Heart right ventricle (tissue), 16 donors: ENCODE results near the gene SF3B2. TPM values are rescaled to one million over a fixed set of nuclear protein-coding genes. Genes with fewer than 3 reads are reported as not detected.
A peak's percentile ranks its signal among the peaks of the same experiment; 100 is the strongest.
"Not testable (repeated sequence)": the region's sequence is repeated elsewhere in the genome, so short reads cannot be mapped to it uniquely, and the experiment has no call there.

Experiments used
- ATAC-seq, 8 donors: fragments of 200-7000 bp; cut with Tn5 transposase; one replicate each; pipeline ENCODE4 v1.9.1; 2020; ENCODE audit warnings: mild to moderate bottlenecking in 8 of 8, moderate library complexity in 8 of 8, moderate number of reproducible peaks in 1 of 8
- DNase-seq, 2 donors: peaks; one replicate each; pipeline ENCODE4 v3.0.0-alpha.2; 2020
- H3K27ac ChIP-seq, 10 donors: fragments of 200-600 bp; sonication (generic) in 2 of 10; one replicate each; pipeline versions ENCODE4 v1.5.0 to v1.8.0; 2020 to 2022; ENCODE audit warnings: mild to moderate bottlenecking in 3 of 10
- H3K27me3 ChIP-seq, 7 donors: fragments of 200-600 bp; one replicate each; pipeline ENCODE4 v1.8.0; 2021 to 2022; ENCODE audit warnings: mild to moderate bottlenecking in 2 of 7
- H3K36me3 ChIP-seq, 9 donors: fragments of 200-600 bp; sonication (generic) in 1 of 9; one replicate each; pipeline versions ENCODE4 v1.5.0 to v1.8.0; 2020 to 2022; ENCODE audit warnings: mild to moderate bottlenecking in 2 of 9
- H3K4me1 ChIP-seq, 9 donors: fragments of 200-600 bp; sonication (generic) in 1 of 9; one replicate each; pipeline versions ENCODE4 v1.5.0 to v1.8.0; 2020 to 2022; ENCODE audit warnings: mild to moderate bottlenecking in 4 of 9
- H3K4me3 ChIP-seq, 10 donors: fragments of 200-600 bp; sonication (generic) in 2 of 10; one replicate each; pipeline versions ENCODE4 v1.5.0 to v1.8.0; 2020 to 2022; ENCODE audit warnings: mild to moderate bottlenecking in 7 of 10, moderate library complexity in 2 of 10
- H3K9me3 ChIP-seq, 11 donors: fragments of 200-600 bp in 10 of 11; sonication (generic) in 2 of 11; one replicate each; pipeline versions ENCODE4 v1.5.0 to v1.8.0; 2013 to 2022; ENCODE audit warnings: mild to moderate bottlenecking in 2 of 11, control low read depth in 1 of 11, moderate library complexity in 1 of 11
- WGBS, 2 donors: extraction: QIAGEN DNeasy Blood & Tissue Kit; methylation state at CpG; one replicate each; pipeline ENCODE4 v1.1.7; 2013; ENCODE audit warnings: inconsistent platforms in 1 of 2; 5-methylcytosine and 5-hydroxymethylcytosine counted together
- intact Hi-C, 10 donors: fragments of 100-400 bp; cut with DNase I; formaldehyde crosslinking; loops; one replicate each; pipeline versions ENCODE4 v1.11.1 to v1.14.2; 2022
- polyA plus RNA-seq, 2 donors: library from polyadenylated mRNA; stranded (reverse); fragments of 200-250 nt; gene quantifications; one replicate each; pipeline ENCODE4 v1.2.3, GENCODE V29; 2013
- total RNA-seq, 10 donors: library from RNA; stranded (reverse); fragmentation: NEBNext Ultra II Directional in 3 of 10; extraction: Animal tissue kit (Norgen Biotek cat#: 25700) in 3 of 10; gene quantifications; one replicate each; pipeline versions ENCODE4 v1.2.1 to v1.2.4, GENCODE V29; 2021 to 2023
- TF ChIP-seq, protein P1 (sequence below), 9 donors: fragments of 200-600 bp; sonication (generic) in 2 of 9; IDR thresholded peaks; one replicate each; pipeline versions ENCODE4 v1.5.0 to v1.8.0; 2021 to 2022; ENCODE audit warnings: antibody characterized with exemption in 9 of 9, mild to moderate bottlenecking in 5 of 9, moderate library complexity in 1 of 9
- donor health status: Arrhythmogenic right ventricular cardiomyopathy.
- donor health status: ischemic (EF 13 %, LVEDD 7.1; RV severe dilation, severe dysfunction).
- donor health status: healthy with polysubstance abuse.
- donor health status: DM: no; HTN: yes; CAD: no.
- donor health status: DM: no; HTN: no; CAD: no.
- donor health status: ischemic (EF 25% LVEDD 6.9; RV normal size, moderate dysfunction).
- donor health status: ischemic (EF 25% LVEDD 5.7; RV mildly dilated, moderate dysfunction).
- donor health status: healthy.
- donor health status: DM: yes; HTN: yes; CAD: no.
- donor health status: Ischemic cardiomyopathy.
- donor health status: ischemic (EF 35%, LVEDD 5.7; RV mildly dilated, moderate dysfunction).
- donor health status: nonischemic (EF 11% LVEDD 7.7; RV severe dilation, severe dysfunction).
- donor health status: DM: yes; HTN: yes; CAD: no.
- donor health status: PGD.
- donor health status: ischemic (EF 29% LVEDD 5.4; RV normal size, mild dysfunction).
- donor health status: nonischemic (EF 23%, LVEDD 6.1; RV moderate dilation, normal function).

Gene SF3B2
- total and polyA plus RNA-seq, 12 donors = 46.5 to 94.9 (median 72.7) TPM

DNA sequence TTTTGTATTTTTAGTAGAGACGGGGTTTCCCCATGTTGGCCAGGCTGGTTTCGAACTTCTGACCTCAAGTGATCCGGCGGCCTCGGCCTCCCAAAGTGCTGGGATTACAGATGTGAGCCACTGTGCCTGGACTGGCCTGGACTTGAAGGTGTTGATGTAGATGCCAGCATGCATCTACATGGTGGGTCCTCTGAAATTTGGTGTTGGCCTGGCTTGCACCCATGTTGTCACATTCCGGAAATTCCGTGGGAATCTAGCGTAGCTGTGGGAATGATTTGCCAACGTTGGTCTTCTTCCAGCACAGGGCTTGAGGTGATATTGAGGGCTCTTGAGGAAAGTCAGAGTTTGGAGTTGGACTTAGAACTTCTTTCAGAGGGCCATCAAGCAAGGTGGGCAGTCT lies 24.4 kb downstream of the SF3B2 start:
- peaks cover 0 to 57% (median 0%) of the 10 kb centered on the region in 9 donors for H3K36me3 ChIP-seq
- intact Hi-C loops = loop anchor here in 3 of 10 donors (10.0 kb wide), 2 partner anchors 48 to 58 kb away; no protein-coding TSS in a partner anchor
- peaks cover 4 to 47% (median 28%) of the 10 kb centered on the region in 9 donors for H3K4me1 ChIP-seq
- no peaks in the 10 kb centered on the region for H3K27me3 ChIP-seq
- ATAC-seq (peak in 4 of 8 donors; percentile 8 to 39 (median 19)), DNase-seq (no peak)
- H3K4me3 ChIP-seq = no peak overlapping the region
- peak overlapping the region in 4 of 10 donors; percentile 14 to 61 (median 52) for H3K27ac ChIP-seq
- no peaks in the 10 kb centered on the region for H3K9me3 ChIP-seq
- TF ChIP-seq, protein P1, sequence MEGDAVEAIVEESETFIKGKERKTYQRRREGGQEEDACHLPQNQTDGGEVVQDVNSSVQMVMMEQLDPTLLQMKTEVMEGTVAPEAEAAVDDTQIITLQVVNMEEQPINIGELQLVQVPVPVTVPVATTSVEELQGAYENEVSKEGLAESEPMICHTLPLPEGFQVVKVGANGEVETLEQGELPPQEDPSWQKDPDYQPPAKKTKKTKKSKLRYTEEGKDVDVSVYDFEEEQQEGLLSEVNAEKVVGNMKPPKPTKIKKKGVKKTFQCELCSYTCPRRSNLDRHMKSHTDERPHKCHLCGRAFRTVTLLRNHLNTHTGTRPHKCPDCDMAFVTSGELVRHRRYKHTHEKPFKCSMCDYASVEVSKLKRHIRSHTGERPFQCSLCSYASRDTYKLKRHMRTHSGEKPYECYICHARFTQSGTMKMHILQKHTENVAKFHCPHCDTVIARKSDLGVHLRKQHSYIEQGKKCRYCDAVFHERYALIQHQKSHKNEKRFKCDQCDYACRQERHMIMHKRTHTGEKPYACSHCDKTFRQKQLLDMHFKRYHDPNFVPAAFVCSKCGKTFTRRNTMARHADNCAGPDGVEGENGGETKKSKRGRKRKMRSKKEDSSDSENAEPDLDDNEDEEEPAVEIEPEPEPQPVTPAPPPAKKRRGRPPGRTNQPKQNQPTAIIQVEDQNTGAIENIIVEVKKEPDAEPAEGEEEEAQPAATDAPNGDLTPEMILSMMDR (IDR thresholded peaks at IDR 0.05) = no peak
- 77 to 80% methylated on average over 9 of the region's 9 CpGs for WGBS, 2 donors

DNA sequence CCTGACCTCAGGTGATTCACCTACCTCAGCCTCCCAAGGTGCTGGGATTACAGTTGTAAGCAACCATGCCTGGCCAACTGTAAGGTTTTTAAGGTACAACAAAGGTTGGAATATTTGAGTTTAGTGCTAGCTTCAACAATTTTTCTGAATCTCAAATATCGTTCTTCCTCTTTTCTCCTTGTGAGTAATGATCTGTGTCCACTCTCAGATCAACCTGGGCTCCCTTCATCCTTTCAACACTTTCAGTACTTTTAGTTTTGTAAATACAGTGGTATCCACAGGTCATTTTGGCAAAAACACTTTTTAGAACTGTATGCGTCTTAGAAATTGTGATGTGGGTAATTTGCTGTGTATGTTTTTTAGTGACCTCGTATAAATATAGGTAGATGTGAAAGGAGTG lies 25.8 kb downstream of the SF3B2 start:
- intact Hi-C loops = loop anchor here in 3 of 10 donors (10.0 kb wide), 2 partner anchors 47 to 57 kb away; no protein-coding TSS in a partner anchor

DNA sequence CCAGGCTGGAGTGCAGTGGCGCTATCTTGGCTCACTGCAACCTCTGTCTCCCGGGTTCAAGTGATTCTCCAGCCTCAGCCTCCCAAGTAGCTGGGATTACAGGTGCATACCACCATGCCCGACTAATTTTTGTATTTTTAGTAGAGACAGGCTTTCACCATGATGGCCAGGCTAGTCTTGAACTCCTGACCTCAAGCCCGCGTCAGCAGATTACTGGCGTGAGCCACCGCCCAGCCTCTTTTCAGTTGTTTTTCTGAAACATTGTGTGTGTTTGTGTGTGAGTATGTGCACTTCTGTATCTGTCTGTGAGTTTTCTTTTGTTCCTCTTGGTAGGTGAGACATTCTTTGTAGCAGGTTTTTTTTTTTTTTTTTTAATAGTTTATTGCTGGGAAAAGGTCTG lies 26.8 kb downstream of the SF3B2 start:
- ATAC-seq, DNase-seq, H3K27ac ChIP-seq, H3K27me3 ChIP-seq, H3K9me3 ChIP-seq, H3K4me3 ChIP-seq: not testable (repeated sequence)
- 88 to 95% methylated on average over 7 of the region's 7 CpGs for WGBS, 2 donors
- peaks cover 0 to 43% (median 0%) of the 10 kb centered on the region in 9 donors for H3K36me3 ChIP-seq
- intact Hi-C loops = loop anchor here in 3 of 10 donors (10.0 kb wide), 2 partner anchors 46 to 56 kb away; no protein-coding TSS in a partner anchor
- peaks cover 11 to 58% (median 43%) of the 10 kb centered on the region in 9 donors for H3K4me1 ChIP-seq

More for the DNA sequence above, 25.8 kb downstream of the SF3B2 start:
- no peaks in the 10 kb centered on the region for H3K27me3 ChIP-seq
- no peaks in the 10 kb centered on the region for H3K9me3 ChIP-seq
- 89 to 95% methylated on average over 3 of the region's 3 CpGs for WGBS, 2 donors
- H3K36me3 ChIP-seq = peaks cover 0 to 49% (median 0%) of the 10 kb centered on the region in 9 donors
- no peak for ATAC-seq
- TF ChIP-seq, protein P1 (IDR thresholded peaks at IDR 0.05) = no peak
- H3K27ac ChIP-seq = no peak overlapping the region
- H3K4me1 ChIP-seq = peaks cover 5 to 48% (median 33%) of the 10 kb centered on the region in 9 donors
- DNase-seq = no peak
- H3K4me3 ChIP-seq = no peak overlapping the region

DNA sequence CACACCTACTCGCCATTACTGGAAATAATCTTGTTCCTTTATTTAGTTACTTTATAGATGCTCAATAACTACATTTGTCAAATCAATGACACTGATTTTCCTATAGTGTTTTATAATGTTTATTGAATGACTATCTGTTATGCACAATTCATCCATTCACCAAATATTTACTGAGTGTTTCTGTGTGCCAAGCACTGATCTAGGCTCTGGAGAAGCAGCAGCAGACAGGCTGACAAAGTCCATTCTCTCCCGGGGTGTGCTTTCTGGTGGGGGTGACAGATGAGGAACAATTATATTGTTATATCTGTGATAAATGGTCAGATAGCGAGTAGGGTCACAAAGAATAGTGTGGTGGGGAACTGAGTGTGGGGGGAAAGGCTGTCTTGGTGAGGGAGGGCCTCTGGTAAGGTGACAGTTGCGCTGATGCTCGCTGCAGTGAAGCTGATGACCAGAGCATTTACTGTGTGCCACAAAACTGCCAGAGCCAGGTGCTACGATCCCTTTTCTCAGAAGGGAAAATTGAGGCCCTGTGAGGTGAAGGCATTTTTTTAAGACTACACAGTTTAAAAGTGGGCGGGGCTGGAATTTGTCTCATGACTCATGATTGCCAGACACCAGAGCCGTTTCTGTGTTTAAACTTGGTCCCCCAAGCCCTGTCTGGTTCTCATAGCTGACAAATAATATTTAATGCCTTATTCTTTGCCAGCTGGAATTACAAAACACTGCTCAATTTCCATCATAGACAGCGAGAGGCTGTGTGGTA lies 28.1 kb downstream of the SF3B2 start:
- H3K27ac ChIP-seq = peak overlapping the region in 3 of 10 donors; percentile 14 to 86 (median 54)
- 78 to 80% methylated on average over 9 of the region's 9 CpGs for WGBS, 2 donors
- peaks cover 0 to 30% (median 0%) of the 10 kb centered on the region in 9 donors for H3K36me3 ChIP-seq
- peak in 5 of 8 donors; percentile 22 to 65 (median 40) for ATAC-seq
- intact Hi-C loops = no loop called here
- H3K9me3 ChIP-seq = no peaks in the 10 kb centered on the region
- no peaks in the 10 kb centered on the region for H3K27me3 ChIP-seq
- H3K4me3 ChIP-seq = no peak overlapping the region
- H3K4me1 ChIP-seq = peaks cover 14 to 71% (median 56%) of the 10 kb centered on the region in 9 donors
- TF ChIP-seq, protein P1 (IDR thresholded peaks at IDR 0.05) = no peak
- DNase-seq = peak in 1 of 2 donors; percentile 22
